ENCODE measurements around the gene VENTX.
"Not testable (repeated sequence)": the region's sequence is repeated elsewhere in the genome, so short reads cannot be mapped to it uniquely, and the experiment has no call there.

The VENTX gene

GRCh38 chr10:133257489-133258065, 19.9 kb downstream of the VENTX start:
- FAIRE-seq (no peak), DNase-seq (ENCODE audit: insufficient read length, low spot score) (no peak)
- TF ChIP-seq POLR2A (IDR thresholded peaks at IDR 0.05; ENCODE audit: low read depth, low read length), result no peak

- no peak for TF ChIP-seq POLR2A (IDR thresholded peaks at IDR 0.05; ENCODE audit: low read depth, low read length)
- no peak for DNase-seq (ENCODE audit: insufficient read length, low spot score)
- no peak for FAIRE-seq
Observed at GRCh38 chr10:133258066-133258817, 20.6 kb downstream of the VENTX start.

GRCh38 chr10:133258818-133259601, 21.4 kb downstream of the VENTX start:
- peak; percentile 95 for FAIRE-seq
- peak; percentile 92 for DNase-seq (ENCODE audit: insufficient read length, low spot score)
- TF ChIP-seq POLR2A (IDR thresholded peaks at IDR 0.05; ENCODE audit: low read depth, low read length), result no peak

- FAIRE-seq (no peak), DNase-seq (ENCODE audit: insufficient read length, low spot score) (peak; percentile 49)
- TF ChIP-seq POLR2A (IDR thresholded peaks at IDR 0.05; ENCODE audit: low read depth, low read length), result no peak
Observed at GRCh38 chr10:133259602-133259989, 21.9 kb downstream of the VENTX start.

GRCh38 chr10:133260895-133261725, 23.5 kb downstream of the VENTX start:
- FAIRE-seq (no peak), DNase-seq (ENCODE audit: insufficient read length, low spot score) (peak; percentile 54)
- no peak for TF ChIP-seq POLR2A (IDR thresholded peaks at IDR 0.05; ENCODE audit: low read depth, low read length)

- no peak for TF ChIP-seq POLR2A (IDR thresholded peaks at IDR 0.05; ENCODE audit: low read depth, low read length)
- DNase-seq (ENCODE audit: insufficient read length, low spot score) (peak; percentile 61), FAIRE-seq (no peak)
Observed at GRCh38 chr10:133261726-133262325, 24.2 kb downstream of the VENTX start.

- no peak for TF ChIP-seq POLR2A (IDR thresholded peaks at IDR 0.05; ENCODE audit: low read depth, low read length)
- FAIRE-seq (no peak), DNase-seq (ENCODE audit: insufficient read length, low spot score) (no peak)
Observed at GRCh38 chr10:133262696-133263095, 25.0 kb downstream of the VENTX start.

GRCh38 chr10:133263674-133264073, 26.0 kb downstream of the VENTX start:
- DNase-seq (ENCODE audit: insufficient read length, low spot score) (no peak), FAIRE-seq (no peak)
- TF ChIP-seq POLR2A (IDR thresholded peaks at IDR 0.05; ENCODE audit: low read depth, low read length), result no peak

GRCh38 chr10:133264461-133264860, 26.8 kb downstream of the VENTX start:
- TF ChIP-seq POLR2A (IDR thresholded peaks at IDR 0.05; ENCODE audit: low read depth, low read length), result no peak
- FAIRE-seq, result peak; percentile 71
- DNase-seq (ENCODE audit: insufficient read length, low spot score), result no peak

- not testable (repeated sequence) for DNase-seq (ENCODE audit: insufficient read length, low spot score); FAIRE-seq
Observed at GRCh38 chr10:133265052-133265451, 27.4 kb downstream of the VENTX start.

- TF ChIP-seq POLR2A (IDR thresholded peaks at IDR 0.05; ENCODE audit: low read depth, low read length), result no peak
- FAIRE-seq, result no peak
- DNase-seq (ENCODE audit: insufficient read length, low spot score), result no peak
Observed at GRCh38 chr10:133266056-133266795, 28.6 kb downstream of the VENTX start.

GRCh38 chr10:133267293-133267692, 29.6 kb downstream of the VENTX start:
- FAIRE-seq, result no peak
- no peak for DNase-seq (ENCODE audit: insufficient read length, low spot score)
- no peak for TF ChIP-seq POLR2A (IDR thresholded peaks at IDR 0.05; ENCODE audit: low read depth, low read length)

GRCh38 chr10:133267829-133268228, 30.2 kb downstream of the VENTX start:
- no peak for FAIRE-seq

More at GRCh38 chr10:133267829-133268228, 30.2 kb downstream of the VENTX start:
- TF ChIP-seq POLR2A (IDR thresholded peaks at IDR 0.05; ENCODE audit: low read depth, low read length), result no peak
- no peak for DNase-seq (ENCODE audit: insufficient read length, low spot score)

Measured in H54 (cell line).